SK-MEL-5 (cell line): ENCODE measurements around the gene CEMIP. TPM values are rescaled to one million over a fixed set of nuclear protein-coding genes. Genes with fewer than 3 reads are reported as not detected.

Experiments
- DNase-seq: peaks from one replicate; pipeline ENCODE4 v3.0.0-alpha.2; 2016; ENCODE audit warnings: low read depth, low spot score
- in situ Hi-C: cut with HindIII; loops from 2 replicates; pipeline ENCODE4 v1.10.0; 2016; ENCODE audit warnings: low sequenced_read_pairs, high pct_unique_total_duplicates, low pct_unique_long_range_greater_than_20kb
- small RNA-seq, 2 experiments: library from RNA; depleted of rRNA; stranded (forward); fragments of <200 nt; gene quantifications; one replicate each; pipeline ENCODE3, GENCODE V24; 2014
- total RNA-seq: library from RNA; depleted of rRNA; stranded (reverse); fragments of >200 nt; shearing (Covaris generic); gene quantifications from 2 replicates; pipeline ENCODE4 v1.2.3, GENCODE V29; 2014; rRNA removed

The CEMIP gene
- total RNA-seq, 1 experiment from 2014 or later = 6.3 TPM

DNA sequence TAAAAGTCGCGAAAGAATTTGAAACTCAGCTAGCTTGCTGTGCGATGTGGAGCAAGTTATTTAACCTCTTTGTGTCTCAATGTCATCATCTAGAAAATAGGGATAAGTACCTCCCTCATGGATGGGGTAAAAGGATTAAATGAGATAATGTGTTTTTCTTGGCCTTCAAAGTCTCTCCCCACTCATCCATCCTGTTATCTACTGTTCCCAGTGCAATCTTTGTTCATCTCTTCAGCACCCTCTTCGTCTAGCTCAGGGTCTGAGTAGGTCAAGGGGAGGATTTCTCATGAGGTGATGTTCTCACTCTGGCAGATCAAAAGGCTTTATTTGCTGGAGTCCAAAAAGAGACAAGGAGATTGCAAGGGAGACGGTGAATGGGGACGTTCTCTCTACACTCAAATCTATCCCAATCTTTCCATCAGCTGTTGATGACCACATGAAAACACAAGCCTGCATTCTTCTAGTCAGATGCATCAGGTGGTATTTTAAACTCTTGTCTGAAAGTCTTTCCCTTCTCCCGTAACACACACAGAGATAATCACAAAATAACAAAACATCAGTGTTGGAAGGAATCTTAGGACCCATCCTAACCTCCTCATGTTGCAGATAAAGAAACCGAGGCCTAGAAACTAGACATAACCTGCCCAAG lies 209.1 kb downstream of the CEMIP start:
- in situ Hi-C loops = no loop called here
- no peak for DNase-seq

DNA sequence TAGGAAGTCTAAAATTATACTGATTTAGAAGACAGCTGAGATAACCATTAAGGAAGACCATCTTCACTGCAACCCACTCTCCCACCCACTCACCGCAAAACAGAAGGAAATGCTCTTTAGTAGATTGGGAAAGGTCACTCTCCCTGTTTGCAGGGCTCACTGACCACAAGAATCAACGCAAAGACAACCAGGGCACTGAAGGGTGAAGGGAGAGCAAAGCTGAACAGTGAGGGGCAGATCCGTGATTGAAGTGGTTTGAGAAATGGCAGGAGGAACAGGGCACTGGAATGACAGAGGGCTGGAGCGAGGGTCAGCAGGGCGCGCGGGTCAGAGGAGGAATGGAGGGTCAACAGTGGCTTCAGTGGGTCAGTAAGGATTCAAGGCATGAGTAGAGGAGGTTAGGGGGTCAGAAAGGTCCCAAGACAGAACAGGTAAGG lies 209.9 kb downstream of the CEMIP start:
- no peak for DNase-seq
- in situ Hi-C loops = no loop called here

- in situ Hi-C loops = no loop called here
- DNase-seq = peak; percentile 94
Measured at GRCh38 chr15:80989518-80990478, 210.6 kb downstream of the CEMIP start, which contains the start of gene MESD. MESD (minus strand) TSS chr15:80989819; CDS start chr15:80989791, 28 bp downstream.

- in situ Hi-C loops = no loop called here
Measured at GRCh38 chr15:80990955-80991354, 211.8 kb downstream of the CEMIP start.

GRCh38 chr15:80991421-80991820 lies 212.3 kb downstream of the CEMIP start:
- peak; percentile 88 for DNase-seq
- in situ Hi-C loops = no loop called here

More at GRCh38 chr15:80990955-80991354, 211.8 kb downstream of the CEMIP start:
- DNase-seq = no peak

DNA sequence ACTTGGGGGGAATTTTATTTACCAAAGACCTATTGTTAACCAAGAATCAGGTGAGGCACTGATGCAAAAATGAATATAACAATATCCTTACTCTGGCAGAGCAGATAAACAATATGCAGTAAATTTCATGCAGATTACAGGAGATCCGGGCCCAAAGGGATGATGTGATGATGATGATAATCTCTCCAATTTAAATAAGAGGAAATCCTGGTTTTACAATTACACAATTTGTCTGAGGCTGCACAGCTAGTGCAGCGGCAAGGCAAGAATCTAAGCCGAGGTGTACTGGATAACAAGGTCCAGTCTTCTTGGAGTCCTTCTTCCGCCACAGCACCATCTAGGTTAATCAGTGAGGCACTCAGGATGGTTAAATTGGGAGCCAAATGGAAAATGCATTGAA lies 212.8 kb downstream of the CEMIP start:
- no peak for DNase-seq
- in situ Hi-C loops = no loop called here

GRCh38 chr15:80992441-80992840 lies 213.3 kb downstream of the CEMIP start:
- DNase-seq = no peak
- in situ Hi-C loops = no loop called here

DNA sequence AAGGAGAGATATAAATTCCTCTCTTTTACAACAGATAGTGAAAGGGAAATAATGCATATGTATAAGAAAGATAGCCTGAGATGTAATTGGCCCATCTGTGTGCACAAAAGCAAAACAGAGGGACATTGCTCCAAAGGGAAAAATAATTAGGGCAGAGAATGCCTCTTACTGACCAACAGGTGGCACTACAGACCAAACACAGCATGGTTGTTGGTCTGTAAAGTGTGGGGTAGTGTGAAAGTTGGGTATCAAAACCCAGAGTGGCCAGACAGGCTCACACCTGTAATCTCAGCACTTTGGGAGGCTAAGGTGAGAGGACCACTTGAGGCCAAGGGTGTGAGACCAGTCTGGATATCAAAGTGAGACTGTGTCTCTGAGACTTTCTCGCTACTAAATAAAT lies 217.1 kb downstream of the CEMIP start:
- peak; percentile 63 for DNase-seq
- in situ Hi-C loops = no loop called here

DNA sequence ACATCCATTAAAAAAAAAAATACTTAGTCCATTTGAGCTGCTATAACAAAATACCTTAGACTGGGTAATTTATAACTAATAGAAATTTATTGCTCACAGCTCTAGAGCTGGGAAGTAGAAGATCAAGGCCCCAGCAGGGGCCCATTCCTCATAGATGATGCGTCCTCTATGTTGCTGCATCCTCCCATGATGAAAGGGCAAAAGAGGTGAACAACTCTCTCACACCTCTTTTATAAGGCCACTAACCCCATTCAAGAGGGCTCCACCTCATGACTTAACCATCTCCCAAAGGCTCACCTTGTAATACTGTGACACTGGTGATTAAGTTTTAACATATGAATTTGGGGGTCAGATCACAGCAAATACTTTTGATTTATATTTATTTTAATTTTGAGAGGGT lies 218.5 kb downstream of the CEMIP start:
- no peak for DNase-seq
- in situ Hi-C loops = no loop called here

DNA sequence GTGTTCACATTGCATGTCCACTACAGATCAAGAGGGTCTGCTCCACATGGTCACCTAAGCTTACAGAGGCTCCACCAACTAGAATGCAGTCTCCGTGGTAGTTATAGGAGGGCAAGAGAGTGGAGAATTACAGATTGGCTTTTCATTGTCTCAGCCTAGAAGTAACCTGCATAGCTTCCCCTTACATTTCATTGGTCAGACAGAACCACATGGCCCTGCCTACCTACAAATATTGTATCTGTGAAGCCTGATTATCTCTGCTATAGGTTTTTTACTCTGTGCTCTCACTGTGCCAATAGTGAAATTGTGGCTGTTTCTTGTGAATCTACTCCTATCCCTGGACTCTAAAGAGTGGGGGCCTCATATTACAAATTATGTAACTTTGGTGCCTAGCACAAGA lies 219.1 kb downstream of the CEMIP start:
- in situ Hi-C loops = no loop called here
- no peak for DNase-seq

- in situ Hi-C loops = no loop called here
- DNase-seq = no peak
Measured at GRCh38 chr15:80999623-81000036, 220.5 kb downstream of the CEMIP start.

- no peak for DNase-seq
Measured at GRCh38 chr15:81000144-81000623, 221.0 kb downstream of the CEMIP start.

GRCh38 chr15:81000624-81001151 lies 221.5 kb downstream of the CEMIP start, which contains the start of gene TLNRD1:
TLNRD1 (plus strand) TSS chr15:81000923; CDS start chr15:81002272, 1,349 bp downstream.
- in situ Hi-C loops = no loop called here
- peak; percentile 92 for DNase-seq

More at GRCh38 chr15:81000144-81000623, 221.0 kb downstream of the CEMIP start:
- in situ Hi-C loops = no loop called here

Small RNA genes within 50 kb of the gene (small RNA-seq; reads per million reads assigned to genes)
- gene MIR4514 = 0 reads per million in 2 experiments
- 0 to 0.14 reads per million in 2 experiments for gene MIR549A

Other genes starting within 250 kb of the CEMIP start
- gene ABHD17C, start 84.1 kb upstream of the CEMIP start, total RNA-seq = 6.9 and 9.1 TPM in 2 replicates
- gene MESD, start 210.4 kb downstream of the CEMIP start, total RNA-seq = 55.4 and 55.6 TPM in 2 replicates
- gene TLNRD1, start 221.6 kb downstream of the CEMIP start, total RNA-seq = 28.1 and 33.8 TPM in 2 replicates